ENCODE measurements around the gene MAP2K2. TPM values are rescaled to one million over a fixed set of nuclear protein-coding genes. Genes with fewer than 3 reads are reported as not detected.

The MAP2K2 gene
- total RNA-seq, 1 donor from 2014 or later: 155 TPM

DNA sequence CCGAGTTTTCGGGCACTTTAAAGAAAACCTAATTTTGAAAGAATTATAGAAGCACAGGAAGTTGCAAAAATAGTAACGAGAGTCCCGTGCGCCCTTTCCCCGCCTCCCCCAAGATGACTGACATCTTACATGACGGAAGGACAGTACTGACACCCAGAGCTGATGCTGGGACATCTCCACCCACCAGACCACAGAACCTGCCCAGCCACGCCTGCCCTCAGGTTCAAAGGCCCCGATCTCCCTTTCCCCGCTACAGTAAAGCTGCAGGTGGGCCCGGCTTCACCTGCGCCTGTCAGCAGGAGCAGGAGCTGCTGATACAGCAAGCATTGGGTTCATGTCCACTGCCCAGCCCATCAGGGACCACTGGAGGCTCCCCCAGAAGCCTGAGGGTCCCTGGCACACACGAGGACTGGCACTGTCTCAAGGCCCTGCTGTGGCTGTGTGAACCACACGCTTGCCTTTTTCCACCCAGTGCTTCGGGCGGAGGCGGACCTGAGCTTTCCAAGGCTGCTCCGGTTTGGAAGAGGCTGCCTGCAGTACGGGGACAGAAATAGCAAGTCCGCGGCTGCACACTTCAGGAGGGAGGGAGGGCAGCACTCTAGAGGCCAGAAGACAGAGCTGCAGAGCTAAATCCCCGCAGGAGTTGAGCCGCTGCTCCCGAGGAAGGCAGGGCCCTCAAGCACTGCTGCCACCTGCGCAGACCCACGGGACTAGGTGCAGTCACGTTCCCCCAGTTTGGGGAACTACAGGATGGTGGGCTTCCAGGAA lies 8.7 kb downstream of the MAP2K2 start:
- Histone ChIP-seq H3K36me3 (peaks cover 65 to 79% of the 10 kb centered on the region in 2 donors), H3K4me1 (no peaks in the 10 kb centered on the region), H3K4me3 (no peak overlapping the region)

DNA sequence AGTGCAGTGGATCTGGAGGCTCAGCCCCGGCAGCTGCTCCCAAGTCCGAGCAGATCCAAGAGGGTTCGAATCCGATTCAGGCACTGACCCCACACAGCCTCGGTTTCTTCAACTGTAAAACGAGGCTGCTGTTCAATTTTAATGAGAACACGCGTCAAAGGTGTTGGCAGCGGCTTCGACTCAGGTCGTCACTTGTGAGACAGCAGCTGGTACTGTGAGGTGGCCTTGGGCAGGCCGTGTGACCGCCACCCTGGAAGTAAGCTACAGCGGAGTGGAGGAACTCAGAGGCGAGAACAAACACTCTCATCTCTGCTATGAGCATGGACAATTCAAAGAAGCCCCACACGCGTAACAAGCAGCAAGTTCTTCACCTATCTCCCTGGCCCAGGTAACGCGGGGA lies 9.7 kb downstream of the MAP2K2 start:
- no peak overlapping the region for H3K27ac ChIP-seq
- intact Hi-C loops (cut with DNase I): no loop called here

More for the DNA sequence above, 8.7 kb downstream of the MAP2K2 start:
- TF ChIP-seq, protein P1, sequence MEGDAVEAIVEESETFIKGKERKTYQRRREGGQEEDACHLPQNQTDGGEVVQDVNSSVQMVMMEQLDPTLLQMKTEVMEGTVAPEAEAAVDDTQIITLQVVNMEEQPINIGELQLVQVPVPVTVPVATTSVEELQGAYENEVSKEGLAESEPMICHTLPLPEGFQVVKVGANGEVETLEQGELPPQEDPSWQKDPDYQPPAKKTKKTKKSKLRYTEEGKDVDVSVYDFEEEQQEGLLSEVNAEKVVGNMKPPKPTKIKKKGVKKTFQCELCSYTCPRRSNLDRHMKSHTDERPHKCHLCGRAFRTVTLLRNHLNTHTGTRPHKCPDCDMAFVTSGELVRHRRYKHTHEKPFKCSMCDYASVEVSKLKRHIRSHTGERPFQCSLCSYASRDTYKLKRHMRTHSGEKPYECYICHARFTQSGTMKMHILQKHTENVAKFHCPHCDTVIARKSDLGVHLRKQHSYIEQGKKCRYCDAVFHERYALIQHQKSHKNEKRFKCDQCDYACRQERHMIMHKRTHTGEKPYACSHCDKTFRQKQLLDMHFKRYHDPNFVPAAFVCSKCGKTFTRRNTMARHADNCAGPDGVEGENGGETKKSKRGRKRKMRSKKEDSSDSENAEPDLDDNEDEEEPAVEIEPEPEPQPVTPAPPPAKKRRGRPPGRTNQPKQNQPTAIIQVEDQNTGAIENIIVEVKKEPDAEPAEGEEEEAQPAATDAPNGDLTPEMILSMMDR (IDR thresholded peaks at IDR 0.05): no peak
- no peak overlapping the region for H3K27ac ChIP-seq
- no peak for DNase-seq (ENCODE audit: low spot score in 2 of 2)
- H3K27me3 ChIP-seq: no peaks in the 10 kb centered on the region
- intact Hi-C loops (cut with DNase I): no loop called here
- no peaks in the 10 kb centered on the region for H3K9me3 ChIP-seq

DNA sequence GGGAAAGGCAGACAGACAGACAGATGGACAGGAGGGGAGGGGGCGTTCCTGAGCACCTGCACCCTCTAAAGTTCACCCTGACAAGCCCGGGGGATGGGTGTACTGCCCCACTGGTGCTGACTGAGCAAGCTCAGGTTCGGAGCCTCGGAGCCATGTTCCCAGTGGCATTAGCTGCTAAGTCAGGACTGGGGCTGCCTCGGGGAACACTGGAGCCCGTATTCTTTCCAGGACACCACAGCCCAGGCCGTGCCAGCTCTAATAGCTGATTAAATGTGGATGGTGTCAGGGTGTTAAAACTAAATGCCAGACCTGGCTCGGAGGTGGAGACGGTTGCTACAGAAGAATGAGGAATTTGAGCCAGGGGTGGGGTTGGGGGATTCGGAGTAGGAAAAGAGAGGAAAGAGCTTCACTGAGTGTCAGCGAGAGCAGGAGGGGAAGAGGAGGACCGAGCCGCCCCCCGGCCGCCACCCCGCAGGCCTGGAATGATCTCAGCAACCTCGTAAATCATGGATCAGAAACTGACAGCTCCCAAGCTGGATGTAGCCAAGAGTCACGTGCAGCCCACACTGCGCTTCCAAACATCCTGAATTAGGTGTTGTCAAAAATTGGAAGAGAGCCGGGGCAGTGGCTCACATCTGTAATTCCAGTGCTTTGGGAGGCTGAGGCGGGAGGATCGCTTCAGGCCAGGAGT lies 10.4 kb downstream of the MAP2K2 start:
- peaks cover 77 to 89% of the 10 kb centered on the region in 2 donors for H3K36me3 ChIP-seq
- no peak overlapping the region for H3K4me3 ChIP-seq
- no peaks in the 10 kb centered on the region for H3K9me3 ChIP-seq
- TF ChIP-seq, protein P1 (IDR thresholded peaks at IDR 0.05): no peak
- H3K4me1 ChIP-seq: no peaks in the 10 kb centered on the region
- no peak overlapping the region for H3K27ac ChIP-seq
- no peak for DNase-seq (ENCODE audit: low spot score in 2 of 2)
- no peaks in the 10 kb centered on the region for H3K27me3 ChIP-seq
- intact Hi-C loops (cut with DNase I): no loop called here

More for the DNA sequence above, 9.7 kb downstream of the MAP2K2 start:
- peaks cover 71 to 82% of the 10 kb centered on the region in 2 donors for H3K36me3 ChIP-seq
- TF ChIP-seq, protein P1 (IDR thresholded peaks at IDR 0.05): no peak
- no peak for DNase-seq (ENCODE audit: low spot score in 2 of 2)
- H3K27me3 ChIP-seq: no peaks in the 10 kb centered on the region
- H3K9me3 ChIP-seq: no peaks in the 10 kb centered on the region
- no peak overlapping the region for H3K4me3 ChIP-seq
- H3K4me1 ChIP-seq: no peaks in the 10 kb centered on the region

DNA sequence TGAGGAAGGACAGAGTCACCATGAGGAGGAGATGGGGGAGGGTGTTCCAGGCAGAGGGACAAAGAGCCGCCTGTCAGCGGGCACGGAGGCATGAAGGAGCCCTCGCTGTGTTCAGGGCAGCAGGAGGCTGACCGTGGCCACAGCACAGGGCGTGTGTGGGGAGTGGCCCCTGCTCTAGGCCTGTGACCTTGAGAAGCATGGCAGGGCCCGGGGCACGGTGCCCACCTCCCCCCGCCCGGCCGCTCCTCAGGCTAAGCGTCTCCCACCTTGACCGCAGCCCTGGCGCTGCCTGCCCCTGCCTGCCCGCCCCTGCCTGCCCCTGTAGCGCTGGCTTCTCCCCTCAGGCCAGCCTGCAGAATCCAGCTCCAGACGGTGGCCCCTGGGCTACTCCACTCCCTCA lies 11.6 kb downstream of the MAP2K2 start:
- TF ChIP-seq, protein P1 (IDR thresholded peaks at IDR 0.05): no peak
- H3K27ac ChIP-seq: no peak overlapping the region
- no peaks in the 10 kb centered on the region for H3K9me3 ChIP-seq
- H3K4me3 ChIP-seq: no peak overlapping the region
- peaks cover 76 to 93% of the 10 kb centered on the region in 2 donors for H3K36me3 ChIP-seq
- no peaks in the 10 kb centered on the region for H3K27me3 ChIP-seq
- no peaks in the 10 kb centered on the region for H3K4me1 ChIP-seq
- no peak for DNase-seq (ENCODE audit: low spot score in 2 of 2)
- intact Hi-C loops (cut with DNase I): no loop called here

DNA sequence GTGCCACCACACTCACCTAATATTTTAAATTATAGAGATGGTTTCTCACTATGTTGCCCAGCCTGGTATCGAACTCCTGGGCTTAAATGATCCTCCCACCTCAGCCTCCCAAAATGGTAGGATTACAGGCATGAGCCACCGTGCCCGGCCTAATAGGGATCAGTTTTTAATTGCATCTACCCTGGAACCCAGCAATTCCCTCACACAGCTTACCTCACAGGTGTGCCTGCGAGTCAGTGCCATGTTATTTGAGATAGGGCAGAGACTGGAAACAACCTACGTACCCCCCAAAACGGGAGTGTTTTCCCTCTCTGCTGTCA lies 14.3 kb downstream of the MAP2K2 start:
- H3K4me1 ChIP-seq: no peaks in the 10 kb centered on the region
- H3K9me3 ChIP-seq: no peaks in the 10 kb centered on the region
- H3K36me3 ChIP-seq: peaks cover 66 to 82% of the 10 kb centered on the region in 2 donors
- intact Hi-C loops (cut with DNase I): no loop called here
- no peak overlapping the region for H3K27ac ChIP-seq
- TF ChIP-seq, protein P1 (IDR thresholded peaks at IDR 0.05): no peak
- H3K4me3 ChIP-seq: no peak overlapping the region
- no peak for DNase-seq (ENCODE audit: low spot score in 2 of 2)
- H3K27me3 ChIP-seq: no peaks in the 10 kb centered on the region
